Hematopoietic multipotent progenitor cell treated with erythropoietin and hydrocortisone succinate and interleukin-3 and kit ligand, for 17 days (in vitro differentiated cells): Measurements from ENCODE around the gene CBLC.

ENCODE experiments used
- DNase-seq: peaks from one replicate; pipeline ENCODE4 v3.0.0-alpha.2; 2015; ENCODE audit warnings: low spot score

CBLC gene

GRCh38 chr19:44777715-44778347, at the start of gene CBLC:
Gene CBLC (plus strand): TSS chr19:44777890. CDS start chr19:44777932, 42 bp downstream.
- no peak for DNase-seq

GRCh38 chr19:44728178-44728577, 49.5 kb upstream of the CBLC start:
- DNase-seq = no peak

- DNase-seq = no peak
Measured at GRCh38 chr19:44729516-44730033, 48.1 kb upstream of the CBLC start.

GRCh38 chr19:44731081-44731480, 46.6 kb upstream of the CBLC start:
- DNase-seq = no peak

GRCh38 chr19:44731622-44732021, 46.1 kb upstream of the CBLC start:
- no peak for DNase-seq

- no peak for DNase-seq
Measured at GRCh38 chr19:44732235-44733014, 45.3 kb upstream of the CBLC start.

GRCh38 chr19:44734357-44734756, 43.3 kb upstream of the CBLC start:
- no peak for DNase-seq

- DNase-seq = no peak
Measured at GRCh38 chr19:44735011-44735410, 42.7 kb upstream of the CBLC start.

- DNase-seq = no peak
Measured at GRCh38 chr19:44737238-44738071, 40.2 kb upstream of the CBLC start.

- no peak for DNase-seq
Measured at GRCh38 chr19:44738136-44738535, 39.6 kb upstream of the CBLC start.

- DNase-seq = no peak
Measured at GRCh38 chr19:44738603-44739558, 38.8 kb upstream of the CBLC start.

GRCh38 chr19:44740351-44740824, 37.3 kb upstream of the CBLC start:
- no peak for DNase-seq

- DNase-seq = no peak
Measured at GRCh38 chr19:44741258-44741731, 36.4 kb upstream of the CBLC start.

GRCh38 chr19:44741841-44742329, 35.8 kb upstream of the CBLC start:
- DNase-seq = peak; percentile 63

- DNase-seq = no peak
Measured at GRCh38 chr19:44742330-44743061, 35.2 kb upstream of the CBLC start.

- no peak for DNase-seq
Measured at GRCh38 chr19:44744871-44745332, 32.8 kb upstream of the CBLC start.

GRCh38 chr19:44745341-44745831, 32.3 kb upstream of the CBLC start:
- DNase-seq = no peak

GRCh38 chr19:44745887-44746600, 31.6 kb upstream of the CBLC start:
- DNase-seq = no peak

- no peak for DNase-seq
Measured at GRCh38 chr19:44746616-44746945, 31.1 kb upstream of the CBLC start.
